GM23338 (cell line): ENCODE data around the gene HOXB6.

Experiments used
- CREB1 ChIP-seq: fragments of 250-450 bp; sonication (Bioruptor Pico); IDR thresholded peaks from 2 replicates; pipeline ENCODE4 v1.5.0; 2020; ENCODE audit warnings: low read depth, mild to moderate bottlenecking, moderate library complexity
- ETS1 ChIP-seq: IDR thresholded peaks from 2 replicates; pipeline ENCODE4 v1.6.1; 2016; ENCODE audit warnings: antibody characterized with exemption
- EZH2 ChIP-seq: fragments of 200-600 bp; sonication (generic); IDR thresholded peaks from one replicate; pipeline ENCODE4 v1.8.0; 2017; ENCODE audit warnings: antibody characterized with exemption, mild to moderate bottlenecking, low read depth; ENCODE audit not compliant: unreplicated experiment
- EZH2phosphoT487 ChIP-seq: fragments of 200-600 bp; sonication (generic); IDR thresholded peaks from one replicate; pipeline ENCODE4 v1.8.1; 2018; ENCODE audit warnings: antibody characterized with exemption; ENCODE audit not compliant: unreplicated experiment
- JUNB ChIP-seq: IDR thresholded peaks from one replicate; pipeline ENCODE4 v1.6.1; 2016; ENCODE audit warnings: antibody characterized with exemption; ENCODE audit not compliant: unreplicated experiment
- POLR2AphosphoS5 ChIP-seq: IDR thresholded peaks from 2 replicates; pipeline ENCODE4 v1.6.1; 2016; ENCODE audit warnings: antibody characterized with exemption, low read depth
- TF ChIP-seq, protein P1 (sequence below), 2 experiments: fragments of 200-600 bp in 1 of 2; sonication (generic) in 1 of 2; conservative IDR thresholded peaks; 2 replicates each; pipeline versions ENCODE4 v1.5.1 to v1.6.1; 2016 to 2017; ENCODE audit warnings: antibody characterized with exemption in 2 of 2, low read depth in 2 of 2, mild to moderate bottlenecking in 2 of 2, moderate library complexity in 1 of 2
- TF ChIP-seq, protein P2 (sequence below): IDR thresholded peaks from one replicate; pipeline ENCODE4 v1.6.1; 2018; ENCODE audit warnings: antibody characterized with exemption; ENCODE audit not compliant: unreplicated experiment

DNA sequence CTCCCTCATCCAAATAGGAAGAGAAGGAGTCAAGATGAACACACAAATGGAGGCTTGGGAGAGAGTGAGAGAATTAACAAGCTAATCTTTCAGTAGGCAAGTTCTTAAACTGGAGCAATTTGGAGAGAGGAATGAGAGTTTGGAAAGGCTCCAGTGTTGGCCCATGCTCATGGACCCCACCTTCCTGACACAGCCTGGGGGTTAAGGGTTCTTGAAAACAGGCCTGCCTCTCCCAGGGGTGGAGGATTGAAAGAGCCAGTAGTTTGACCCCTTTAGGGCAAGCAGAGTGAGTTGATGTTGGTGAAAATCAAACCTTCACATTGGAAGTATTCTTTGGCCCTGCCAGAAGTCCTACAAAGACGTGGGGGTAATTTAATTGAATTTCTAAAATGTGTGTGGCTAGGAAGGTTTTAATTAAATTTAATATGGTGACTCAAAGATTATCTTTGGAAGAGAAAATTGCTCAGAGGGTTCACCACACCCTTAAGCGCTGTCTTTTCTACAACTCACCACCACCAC is 20.5 kb downstream of the HOXB6 start:
- TF ChIP-seq, protein P1, sequence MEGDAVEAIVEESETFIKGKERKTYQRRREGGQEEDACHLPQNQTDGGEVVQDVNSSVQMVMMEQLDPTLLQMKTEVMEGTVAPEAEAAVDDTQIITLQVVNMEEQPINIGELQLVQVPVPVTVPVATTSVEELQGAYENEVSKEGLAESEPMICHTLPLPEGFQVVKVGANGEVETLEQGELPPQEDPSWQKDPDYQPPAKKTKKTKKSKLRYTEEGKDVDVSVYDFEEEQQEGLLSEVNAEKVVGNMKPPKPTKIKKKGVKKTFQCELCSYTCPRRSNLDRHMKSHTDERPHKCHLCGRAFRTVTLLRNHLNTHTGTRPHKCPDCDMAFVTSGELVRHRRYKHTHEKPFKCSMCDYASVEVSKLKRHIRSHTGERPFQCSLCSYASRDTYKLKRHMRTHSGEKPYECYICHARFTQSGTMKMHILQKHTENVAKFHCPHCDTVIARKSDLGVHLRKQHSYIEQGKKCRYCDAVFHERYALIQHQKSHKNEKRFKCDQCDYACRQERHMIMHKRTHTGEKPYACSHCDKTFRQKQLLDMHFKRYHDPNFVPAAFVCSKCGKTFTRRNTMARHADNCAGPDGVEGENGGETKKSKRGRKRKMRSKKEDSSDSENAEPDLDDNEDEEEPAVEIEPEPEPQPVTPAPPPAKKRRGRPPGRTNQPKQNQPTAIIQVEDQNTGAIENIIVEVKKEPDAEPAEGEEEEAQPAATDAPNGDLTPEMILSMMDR (conservative IDR thresholded peaks at IDR 0.05; ENCODE audit: low read depth in 2 of 2), result no peak
- no peak for TF ChIP-seq JUNB
- no peak for TF ChIP-seq EZH2phosphoT487
- peak; percentile 75 for TF ChIP-seq EZH2
- TF ChIP-seq, protein P2, sequence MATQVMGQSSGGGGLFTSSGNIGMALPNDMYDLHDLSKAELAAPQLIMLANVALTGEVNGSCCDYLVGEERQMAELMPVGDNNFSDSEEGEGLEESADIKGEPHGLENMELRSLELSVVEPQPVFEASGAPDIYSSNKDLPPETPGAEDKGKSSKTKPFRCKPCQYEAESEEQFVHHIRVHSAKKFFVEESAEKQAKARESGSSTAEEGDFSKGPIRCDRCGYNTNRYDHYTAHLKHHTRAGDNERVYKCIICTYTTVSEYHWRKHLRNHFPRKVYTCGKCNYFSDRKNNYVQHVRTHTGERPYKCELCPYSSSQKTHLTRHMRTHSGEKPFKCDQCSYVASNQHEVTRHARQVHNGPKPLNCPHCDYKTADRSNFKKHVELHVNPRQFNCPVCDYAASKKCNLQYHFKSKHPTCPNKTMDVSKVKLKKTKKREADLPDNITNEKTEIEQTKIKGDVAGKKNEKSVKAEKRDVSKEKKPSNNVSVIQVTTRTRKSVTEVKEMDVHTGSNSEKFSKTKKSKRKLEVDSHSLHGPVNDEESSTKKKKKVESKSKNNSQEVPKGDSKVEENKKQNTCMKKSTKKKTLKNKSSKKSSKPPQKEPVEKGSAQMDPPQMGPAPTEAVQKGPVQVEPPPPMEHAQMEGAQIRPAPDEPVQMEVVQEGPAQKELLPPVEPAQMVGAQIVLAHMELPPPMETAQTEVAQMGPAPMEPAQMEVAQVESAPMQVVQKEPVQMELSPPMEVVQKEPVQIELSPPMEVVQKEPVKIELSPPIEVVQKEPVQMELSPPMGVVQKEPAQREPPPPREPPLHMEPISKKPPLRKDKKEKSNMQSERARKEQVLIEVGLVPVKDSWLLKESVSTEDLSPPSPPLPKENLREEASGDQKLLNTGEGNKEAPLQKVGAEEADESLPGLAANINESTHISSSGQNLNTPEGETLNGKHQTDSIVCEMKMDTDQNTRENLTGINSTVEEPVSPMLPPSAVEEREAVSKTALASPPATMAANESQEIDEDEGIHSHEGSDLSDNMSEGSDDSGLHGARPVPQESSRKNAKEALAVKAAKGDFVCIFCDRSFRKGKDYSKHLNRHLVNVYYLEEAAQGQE, result no peak
- TF ChIP-seq ETS1, result no peak
- TF ChIP-seq POLR2AphosphoS5, result no peak
- no peak for TF ChIP-seq CREB1 (CRISPR knock-in tag)
